ENCODE data around the gene WASL.
"Not testable (repeated sequence)": the region's sequence is repeated elsewhere in the genome, so short reads cannot be mapped to it uniquely, and the experiment has no call there.

The WASL gene

GRCh38 chr7:123658023-123658422, 90.8 kb downstream of the WASL start:
- no peak for DNase-seq (ENCODE audit: low read depth, low spot score)

GRCh38 chr7:123657304-123657685, 91.5 kb downstream of the WASL start:
- DNase-seq (ENCODE audit: low read depth, low spot score), result no peak

- DNase-seq (ENCODE audit: low read depth, low spot score), result no peak
Measured at GRCh38 chr7:123656544-123657303, 92.1 kb downstream of the WASL start.

- DNase-seq (ENCODE audit: low read depth, low spot score), result no peak
Measured at GRCh38 chr7:123655614-123656013, 93.2 kb downstream of the WASL start, which contains the start of gene LMOD2. Gene LMOD2, plus strand, starts transcription at chr7:123655866. Its CDS starts 98 bp downstream, at chr7:123655964.

GRCh38 chr7:123653162-123653561, 95.6 kb downstream of the WASL start:
- DNase-seq (ENCODE audit: low read depth, low spot score), result no peak

- DNase-seq (ENCODE audit: low read depth, low spot score), result no peak
Measured at GRCh38 chr7:123652406-123652805, 96.4 kb downstream of the WASL start.

- no peak for DNase-seq (ENCODE audit: low read depth, low spot score)
Measured at GRCh38 chr7:123650595-123650994, 98.2 kb downstream of the WASL start.

- no peak for DNase-seq (ENCODE audit: low read depth, low spot score)
Measured at GRCh38 chr7:123649964-123650363, 98.8 kb downstream of the WASL start.

- no peak for DNase-seq (ENCODE audit: low read depth, low spot score)
Measured at GRCh38 chr7:123647106-123647730, 101.6 kb downstream of the WASL start.

- no peak for DNase-seq (ENCODE audit: low read depth, low spot score)
Measured at GRCh38 chr7:123645516-123645915, 103.3 kb downstream of the WASL start.

GRCh38 chr7:123643495-123644441, 105.0 kb downstream of the WASL start:
- DNase-seq (ENCODE audit: low read depth, low spot score), result peak; percentile 39

GRCh38 chr7:123641901-123642300, 106.9 kb downstream of the WASL start:
- DNase-seq (ENCODE audit: low read depth, low spot score), result no peak

GRCh38 chr7:123640583-123640982, 108.2 kb downstream of the WASL start:
- no peak for DNase-seq (ENCODE audit: low read depth, low spot score)

GRCh38 chr7:123639631-123640030, 109.2 kb downstream of the WASL start:
- DNase-seq (ENCODE audit: low read depth, low spot score), result no peak

- no peak for DNase-seq (ENCODE audit: low read depth, low spot score)
Measured at GRCh38 chr7:123637878-123638277, 110.9 kb downstream of the WASL start.

- no peak for DNase-seq (ENCODE audit: low read depth, low spot score)
Measured at GRCh38 chr7:123637203-123637602, 111.6 kb downstream of the WASL start.

GRCh38 chr7:123635551-123636359, 113.0 kb downstream of the WASL start:
- no peak for DNase-seq (ENCODE audit: low read depth, low spot score)

GRCh38 chr7:123634011-123634573, 114.7 kb downstream of the WASL start:
- DNase-seq (ENCODE audit: low read depth, low spot score), result not testable (repeated sequence)

GRCh38 chr7:123633553-123633952, 115.2 kb downstream of the WASL start:
- no peak for DNase-seq (ENCODE audit: low read depth, low spot score)

GRCh38 chr7:123632808-123633207, 116.0 kb downstream of the WASL start:
- no peak for DNase-seq (ENCODE audit: low read depth, low spot score)
